ENCODE measurements around the gene BCR. TPM values are rescaled to one million over a fixed set of nuclear protein-coding genes. Genes with fewer than 3 reads are reported as not detected.

BCR gene
- polyA plus RNA-seq, 1 donor (not counting 4 experiments of a cell fraction or from before 2014, with no cell fraction given): 25.8 TPM

DNA sequence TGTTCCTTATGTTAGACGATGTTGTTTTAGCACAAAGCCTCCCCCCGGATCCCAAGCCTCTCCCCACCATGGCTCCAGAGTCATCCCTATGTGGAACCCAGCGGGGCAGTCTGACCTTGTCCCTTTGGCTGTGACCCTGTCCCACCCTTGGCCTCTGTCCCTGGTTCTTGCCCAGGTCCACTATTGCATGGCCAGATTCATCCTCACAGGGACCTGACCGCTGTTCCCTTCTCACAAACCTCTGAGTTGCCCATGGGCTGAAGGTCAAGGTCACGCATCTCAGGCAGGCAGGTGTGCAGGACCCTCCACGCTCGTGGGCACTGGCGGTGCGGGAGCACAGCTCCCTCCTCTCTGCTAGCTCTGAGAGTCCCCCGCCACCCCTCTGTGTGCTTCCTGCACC is 39.0 kb downstream of the BCR start:
- no peak for TF ChIP-seq EZH2 (IDR thresholded peaks at IDR 0.05; ENCODE audit: low read length)
- TF ChIP-seq, protein P1, sequence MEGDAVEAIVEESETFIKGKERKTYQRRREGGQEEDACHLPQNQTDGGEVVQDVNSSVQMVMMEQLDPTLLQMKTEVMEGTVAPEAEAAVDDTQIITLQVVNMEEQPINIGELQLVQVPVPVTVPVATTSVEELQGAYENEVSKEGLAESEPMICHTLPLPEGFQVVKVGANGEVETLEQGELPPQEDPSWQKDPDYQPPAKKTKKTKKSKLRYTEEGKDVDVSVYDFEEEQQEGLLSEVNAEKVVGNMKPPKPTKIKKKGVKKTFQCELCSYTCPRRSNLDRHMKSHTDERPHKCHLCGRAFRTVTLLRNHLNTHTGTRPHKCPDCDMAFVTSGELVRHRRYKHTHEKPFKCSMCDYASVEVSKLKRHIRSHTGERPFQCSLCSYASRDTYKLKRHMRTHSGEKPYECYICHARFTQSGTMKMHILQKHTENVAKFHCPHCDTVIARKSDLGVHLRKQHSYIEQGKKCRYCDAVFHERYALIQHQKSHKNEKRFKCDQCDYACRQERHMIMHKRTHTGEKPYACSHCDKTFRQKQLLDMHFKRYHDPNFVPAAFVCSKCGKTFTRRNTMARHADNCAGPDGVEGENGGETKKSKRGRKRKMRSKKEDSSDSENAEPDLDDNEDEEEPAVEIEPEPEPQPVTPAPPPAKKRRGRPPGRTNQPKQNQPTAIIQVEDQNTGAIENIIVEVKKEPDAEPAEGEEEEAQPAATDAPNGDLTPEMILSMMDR (optimal IDR thresholded peaks at IDR 0.05 in 1 of 3, IDR thresholded peaks at IDR 0.05 in 1 of 3, conservative IDR thresholded peaks at IDR 0.05 in 1 of 3; ENCODE audit: extremely low read depth in 1 of 3, insufficient read depth in 2 of 3, low read length in 3 of 3): no peak
- DNase-seq (ENCODE audit: low read depth, low spot score): no peak
- dilution Hi-C loops (cut with MboI; ENCODE audit: extremely low pct_ligation_motif_present, low sequenced_read_pairs): no loop called here

DNA sequence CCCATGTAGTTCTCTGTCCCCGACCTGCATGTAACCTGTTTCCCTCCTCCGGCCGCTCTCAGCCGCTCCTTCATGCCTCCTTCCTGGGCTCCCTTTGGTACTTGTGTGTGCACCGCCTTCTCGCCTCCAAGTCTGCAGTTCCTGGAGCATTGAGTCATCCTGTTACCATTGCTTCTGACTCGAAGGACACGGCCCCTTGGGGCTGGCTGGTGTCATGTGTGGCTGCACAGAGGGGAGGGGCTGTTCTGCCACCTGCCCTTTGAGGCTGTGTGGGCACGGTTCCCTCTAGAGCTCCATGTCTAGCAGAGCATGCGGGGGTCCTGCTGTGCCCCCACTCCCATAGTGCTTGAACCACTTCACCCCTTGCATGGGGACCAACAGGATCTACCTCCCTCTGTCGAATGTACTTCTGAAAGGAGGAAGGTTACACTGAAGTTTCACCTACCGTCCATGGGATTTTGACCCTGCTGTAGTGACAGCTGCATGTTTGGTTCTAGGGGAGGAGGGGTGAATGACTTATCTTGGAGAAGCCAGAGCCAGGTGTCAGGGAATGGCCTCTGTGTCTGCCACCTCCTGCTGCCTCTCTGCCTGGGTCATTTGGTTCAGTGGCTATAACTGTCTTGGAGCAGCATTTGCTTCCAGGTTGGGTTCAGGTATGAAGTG is 39.6 kb downstream of the BCR start:
- H3K4me1 ChIP-seq (ENCODE audit: control insufficient read depth, extremely low read depth, insufficient read depth, low read length): peaks cover 53% of the 10 kb centered on the region
- FAIRE-seq (peak; percentile 52), DNase-seq (ENCODE audit: low read depth, low spot score) (no peak)
- no peak overlapping the region for H3K9ac ChIP-seq (ENCODE audit: control insufficient read depth, extremely low read depth, insufficient read depth, low read length)
- peaks cover 0 to 4% of the 10 kb centered on the region in 2 experiments for H3K36me3 ChIP-seq (ENCODE audit: control insufficient read depth in 2 of 2, extremely low read depth in 1 of 2, insufficient read depth in 2 of 2, low read length in 2 of 2)
- no peaks in the 10 kb centered on the region for H3K27me3 ChIP-seq (ENCODE audit: control insufficient read depth, extremely low read depth, insufficient read depth, low read length)
- H4K20me1 ChIP-seq (ENCODE audit: control insufficient read depth, extremely low read depth, insufficient read depth, low read length): peaks cover 5% of the 10 kb centered on the region
- H3K4me3 ChIP-seq (ENCODE audit: control insufficient read depth in 2 of 3, extremely low read depth in 1 of 3, insufficient read depth in 2 of 3, low read depth in 1 of 3, low read length in 3 of 3): peak overlapping the region in 2 of 3 experiments; percentile 21 to 32
- dilution Hi-C loops (cut with MboI; ENCODE audit: extremely low pct_ligation_motif_present, low sequenced_read_pairs): no loop called here
- no peaks in the 10 kb centered on the region for H3K9me3 ChIP-seq (ENCODE audit: control insufficient read depth, low read depth, low read length)
- no peak overlapping the region for H2AFZ ChIP-seq (ENCODE audit: control insufficient read depth, low read length)
- H3K79me2 ChIP-seq (ENCODE audit: control insufficient read depth, insufficient read depth, low read length): peaks cover 91% of the 10 kb centered on the region
- peaks cover 3% of the 10 kb centered on the region for H3K9me1 ChIP-seq (ENCODE audit: control insufficient read depth, extremely low read depth, insufficient read depth, low read length)
- TF ChIP-seq EZH2 (IDR thresholded peaks at IDR 0.05; ENCODE audit: low read length): no peak
- TF ChIP-seq, protein P1 (optimal IDR thresholded peaks at IDR 0.05 in 1 of 3, IDR thresholded peaks at IDR 0.05 in 1 of 3, conservative IDR thresholded peaks at IDR 0.05 in 1 of 3; ENCODE audit: extremely low read depth in 1 of 3, insufficient read depth in 2 of 3, low read length in 3 of 3): no peak
- H3K4me2 ChIP-seq (ENCODE audit: control insufficient read depth, extremely low read depth, insufficient read depth, low read depth, low read length): peak overlapping the region; percentile 78
- peak overlapping the region; percentile 59 for H3K27ac ChIP-seq (ENCODE audit: control insufficient read depth, insufficient read depth, low read length)

More for the DNA sequence above, 39.0 kb downstream of the BCR start:
- Histone ChIP-seq H3K4me3 (ENCODE audit: control insufficient read depth in 2 of 3, extremely low read depth in 1 of 3, insufficient read depth in 2 of 3, low read depth in 1 of 3, low read length in 3 of 3) (no peak overlapping the region), H3K27me3 (ENCODE audit: control insufficient read depth, extremely low read depth, insufficient read depth, low read length) (no peaks in the 10 kb centered on the region), H3K9ac (ENCODE audit: control insufficient read depth, extremely low read depth, insufficient read depth, low read length) (no peak overlapping the region), H3K79me2 (ENCODE audit: control insufficient read depth, insufficient read depth, low read length) (peaks cover 92% of the 10 kb centered on the region), H3K4me2 (ENCODE audit: control insufficient read depth, extremely low read depth, insufficient read depth, low read depth, low read length) (peak overlapping the region; percentile 78), H3K27ac (ENCODE audit: control insufficient read depth, insufficient read depth, low read length) (no peak overlapping the region), H3K4me1 (ENCODE audit: control insufficient read depth, extremely low read depth, insufficient read depth, low read length) (peaks cover 47% of the 10 kb centered on the region), H4K20me1 (ENCODE audit: control insufficient read depth, extremely low read depth, insufficient read depth, low read length) (peaks cover 5% of the 10 kb centered on the region), H3K9me3 (ENCODE audit: control insufficient read depth, low read depth, low read length) (no peaks in the 10 kb centered on the region), H3K36me3 (ENCODE audit: control insufficient read depth in 2 of 2, extremely low read depth in 1 of 2, insufficient read depth in 2 of 2, low read length in 2 of 2) (peaks cover 0 to 4% of the 10 kb centered on the region in 2 experiments), H2AFZ (ENCODE audit: control insufficient read depth, low read length) (no peak overlapping the region), H3K9me1 (ENCODE audit: control insufficient read depth, extremely low read depth, insufficient read depth, low read length) (peaks cover 3% of the 10 kb centered on the region)
- FAIRE-seq: no peak
